OCI-M2 (cell line): ENCODE data around the gene TBC1D22B.
A peak's percentile ranks its signal among the peaks of the same experiment; 100 is the strongest.
"Not testable (repeated sequence)": the region's sequence is repeated elsewhere in the genome, so short reads cannot be mapped to it uniquely, and the experiment has no call there.

Experiments used
- DNase-seq: peaks from one replicate; lab custom pipeline; 2025; ENCODE audit not compliant: unreplicated experiment; lab: John Stamatoyannopoulos, UW

Gene TBC1D22B

DNA sequence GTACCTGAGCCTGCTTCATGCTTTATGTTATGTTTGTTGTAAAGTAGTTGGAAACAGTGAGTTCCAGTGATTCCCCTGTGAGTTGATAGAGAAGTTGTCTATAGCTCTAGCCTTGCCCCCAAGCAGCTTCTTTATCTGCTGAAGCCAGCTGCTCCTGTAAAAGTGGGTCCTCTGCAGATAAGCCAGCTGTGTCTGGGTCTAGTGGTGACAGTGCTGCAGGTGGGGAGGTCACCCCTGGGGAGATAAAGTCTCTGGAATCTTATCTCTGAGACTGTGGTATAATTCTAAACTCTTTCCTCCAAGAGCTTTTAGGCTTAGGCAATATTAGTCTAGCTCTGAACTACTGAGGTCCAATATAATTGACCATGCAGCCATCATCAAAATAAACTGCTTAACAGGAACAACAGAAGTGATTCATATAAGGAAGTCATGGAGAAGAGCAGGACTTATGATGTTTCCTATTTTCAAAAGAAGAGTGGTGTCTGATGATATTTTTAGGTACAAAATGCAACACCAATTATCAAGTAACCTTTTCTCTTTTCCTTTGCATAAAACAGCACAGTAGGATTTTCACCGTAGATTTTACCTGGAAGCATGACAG, 44.6 kb downstream of the TBC1D22B start:
- peak; percentile 79 for DNase-seq

DNA sequence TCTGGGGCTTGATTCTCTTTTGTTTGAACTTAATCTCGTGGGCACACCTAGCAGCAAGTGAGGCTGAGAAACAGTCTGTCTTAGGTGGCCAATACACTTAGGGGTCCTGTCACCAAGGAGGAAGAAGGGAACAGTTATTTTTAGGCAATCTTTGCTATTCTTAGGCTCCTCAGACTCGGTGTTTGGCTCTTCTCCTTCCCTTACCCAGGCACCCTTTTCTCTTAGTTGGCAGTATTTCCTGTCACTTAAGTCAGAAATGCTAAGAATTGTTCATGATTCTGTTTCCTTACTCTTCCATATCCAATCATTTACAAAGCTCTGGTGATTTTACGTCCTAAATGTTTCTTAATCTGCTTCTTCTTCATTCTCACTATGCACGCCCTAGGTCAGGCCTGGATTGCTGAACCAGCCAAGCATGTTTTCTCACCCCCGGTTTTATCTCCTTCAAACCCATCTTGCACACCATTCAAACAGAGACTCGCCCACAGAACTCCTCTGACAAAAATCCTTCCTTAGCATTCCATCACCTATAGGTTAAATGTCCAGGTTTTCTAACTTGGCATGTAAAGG, 45.6 kb downstream of the TBC1D22B start:
- DNase-seq = no peak

DNA sequence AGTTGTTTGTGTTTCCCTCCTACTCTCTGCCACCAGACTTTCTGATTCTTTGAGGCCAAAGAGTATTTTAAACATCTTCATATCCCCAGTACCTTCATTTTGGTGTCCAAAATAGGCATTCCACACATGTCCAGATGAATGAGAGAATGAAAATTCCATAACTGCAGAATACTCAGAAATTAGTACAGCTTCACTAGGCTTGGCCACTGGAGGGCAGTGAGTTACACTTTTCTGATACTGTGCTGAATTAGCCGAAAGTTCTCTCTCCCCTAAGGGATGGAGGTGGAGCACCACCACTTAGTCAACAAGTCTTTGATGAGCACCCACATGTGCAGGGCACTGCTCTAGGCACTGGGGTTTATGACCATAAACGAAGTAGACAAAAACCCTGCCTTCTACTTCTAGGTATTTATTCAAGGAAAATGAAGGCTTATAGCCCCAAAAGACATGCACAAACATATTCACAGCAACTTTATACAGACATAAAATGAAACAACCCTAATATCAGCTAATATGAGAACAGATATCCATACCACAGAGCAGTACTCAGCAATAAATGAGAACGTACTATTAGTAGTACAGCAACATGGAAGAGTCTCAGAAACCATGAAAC, 46.4 kb downstream of the TBC1D22B start:
- DNase-seq = no peak

DNA sequence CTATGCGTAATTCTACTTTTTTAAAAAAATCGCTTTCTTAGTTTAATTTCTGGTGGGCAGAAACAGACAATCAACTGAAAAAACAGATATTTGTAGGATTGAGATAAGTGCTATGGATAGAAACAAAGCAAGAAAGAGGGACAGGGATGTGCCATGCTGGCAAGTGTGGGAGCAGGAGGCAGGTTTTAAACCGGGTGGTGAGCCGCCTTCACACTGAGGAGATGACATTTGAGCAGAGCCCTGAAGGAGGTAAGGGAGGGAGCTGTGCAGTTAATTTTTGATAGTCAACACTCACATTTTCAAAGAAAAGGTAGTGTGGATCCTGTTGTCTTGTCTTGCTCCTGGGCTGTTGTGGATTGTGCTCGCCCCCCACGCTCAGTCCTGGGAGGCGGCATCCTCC, 47.2 kb downstream of the TBC1D22B start:
- no peak for DNase-seq

DNA sequence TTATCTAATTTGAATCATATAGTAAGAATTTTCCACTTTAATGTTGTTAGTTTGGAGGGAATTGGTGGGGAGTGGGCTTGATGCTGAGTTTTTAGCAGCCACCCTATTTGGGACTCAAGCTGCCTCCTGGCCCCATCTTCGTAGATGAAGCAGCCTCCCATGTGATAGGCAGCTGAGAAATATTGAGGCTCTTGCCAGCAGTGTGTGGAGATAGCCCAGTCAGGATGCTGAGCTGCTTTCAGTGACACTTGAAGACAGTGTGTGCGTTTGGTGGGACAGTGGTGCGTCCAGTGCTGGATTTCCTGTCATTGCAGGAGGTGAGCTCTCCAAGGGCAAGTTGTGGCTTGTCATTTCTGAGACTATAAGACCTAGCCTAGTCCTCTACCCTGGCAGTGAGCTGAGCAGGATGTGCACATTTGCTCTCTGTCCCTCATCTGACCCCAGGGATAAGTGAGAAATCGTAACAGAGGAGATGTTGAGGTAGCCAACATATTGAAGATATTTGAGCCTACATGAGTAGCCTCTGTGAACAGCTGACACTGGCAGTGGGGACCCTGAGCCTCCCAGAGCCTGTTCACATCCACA, 48.4 kb downstream of the TBC1D22B start:
- no peak for DNase-seq

DNA sequence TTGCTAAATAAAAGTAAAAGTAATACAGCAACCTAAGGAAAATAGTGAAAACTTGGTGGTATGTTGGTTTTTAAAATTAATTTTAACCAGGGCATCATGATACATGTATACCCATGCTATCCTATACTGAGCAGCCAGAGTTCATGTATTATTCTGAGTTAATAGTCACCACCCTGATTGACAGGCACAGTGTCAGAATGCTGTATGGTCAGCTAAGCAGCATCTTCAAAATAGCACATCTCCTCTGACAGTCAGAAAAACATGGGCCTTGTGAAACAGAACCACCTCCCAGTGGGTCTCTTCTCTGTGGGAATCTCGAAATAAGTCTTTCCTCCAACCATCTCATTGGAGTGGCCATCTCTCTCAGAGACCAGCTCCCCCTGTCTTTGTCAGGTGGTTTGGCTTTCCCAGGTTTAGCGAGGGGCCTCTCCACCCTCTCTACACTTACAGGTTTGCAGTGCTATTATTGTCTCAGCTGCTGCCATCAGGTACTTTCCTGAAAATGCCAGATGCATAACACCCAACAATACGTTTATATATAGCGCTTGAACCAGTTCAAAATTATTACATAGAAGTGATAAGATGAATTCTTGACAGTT, 49.2 kb downstream of the TBC1D22B start:
- no peak for DNase-seq

DNA sequence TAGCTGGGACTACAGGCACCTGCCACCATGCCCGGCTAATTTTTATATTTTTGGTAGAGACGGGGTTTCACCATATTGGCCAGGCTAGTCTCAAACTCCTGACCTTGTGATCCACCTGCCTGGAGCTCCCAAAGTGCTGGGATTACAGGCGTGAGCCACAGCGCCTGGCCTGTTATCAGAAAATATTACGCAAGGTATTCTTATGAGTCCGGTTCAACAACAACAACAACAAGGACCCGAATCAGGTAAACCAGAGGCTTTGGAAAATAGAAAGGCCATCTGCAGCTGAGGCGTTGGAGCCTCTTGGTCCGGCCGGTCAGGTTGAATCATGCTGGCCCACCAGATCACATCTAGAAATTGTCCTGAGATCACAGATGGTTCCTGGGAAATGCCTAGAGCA, 49.9 kb downstream of the TBC1D22B start:
- DNase-seq = not testable (repeated sequence)

DNA sequence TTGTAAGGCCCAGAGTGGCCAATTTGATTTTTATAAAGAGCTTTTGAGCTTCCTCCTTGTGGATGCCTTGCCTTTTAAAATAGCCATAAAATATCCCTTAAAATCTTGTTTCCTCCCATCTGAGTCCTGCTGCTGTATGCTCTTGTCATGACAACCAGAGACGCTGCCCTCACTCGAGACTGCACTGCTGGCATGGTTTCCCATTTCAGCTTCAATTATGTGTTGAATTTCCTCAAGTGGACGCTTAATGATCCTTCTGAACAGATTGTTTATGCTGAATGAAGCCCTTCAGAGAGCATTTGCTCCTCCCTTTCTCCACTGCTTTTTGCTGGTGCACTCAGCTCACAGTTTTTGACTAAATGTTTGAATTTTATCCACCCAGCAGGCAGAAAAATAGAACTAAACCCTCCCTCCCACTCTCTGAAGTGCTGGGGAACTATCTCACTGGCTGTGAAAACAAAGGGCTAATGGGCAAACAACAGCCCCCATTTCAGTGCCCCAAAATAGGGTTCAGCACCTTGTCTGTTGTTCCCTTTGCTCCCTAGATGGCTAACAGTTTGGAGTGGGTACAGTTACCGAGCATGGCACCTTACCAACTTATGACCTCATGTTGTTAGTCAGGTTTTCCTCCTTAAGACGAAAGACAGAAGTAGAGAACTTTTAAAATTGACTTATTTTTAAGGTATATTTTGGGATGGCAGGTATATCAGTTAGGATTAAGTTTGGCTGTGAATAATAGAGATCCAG, 50.7 kb downstream of the TBC1D22B start:
- no peak for DNase-seq

DNA sequence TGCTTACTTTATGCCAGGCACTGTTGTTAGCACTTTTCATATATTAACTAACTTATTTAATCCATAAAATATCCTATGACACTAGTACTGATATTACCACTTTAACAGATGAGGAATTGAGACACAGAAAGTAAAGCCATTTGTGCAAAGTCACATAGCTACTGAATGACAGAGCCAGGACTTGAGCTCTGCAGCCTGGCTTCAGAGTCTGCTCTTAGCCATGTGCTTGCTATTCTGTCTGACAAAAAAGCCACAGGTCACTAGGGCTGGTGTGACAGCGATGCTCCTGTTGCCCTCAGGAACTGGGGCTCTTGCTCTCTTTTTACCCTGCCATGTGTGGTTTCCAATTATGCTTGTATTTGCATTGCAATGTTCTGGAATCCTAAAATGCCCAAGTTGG, 51.5 kb downstream of the TBC1D22B start:
- DNase-seq = no peak

DNA sequence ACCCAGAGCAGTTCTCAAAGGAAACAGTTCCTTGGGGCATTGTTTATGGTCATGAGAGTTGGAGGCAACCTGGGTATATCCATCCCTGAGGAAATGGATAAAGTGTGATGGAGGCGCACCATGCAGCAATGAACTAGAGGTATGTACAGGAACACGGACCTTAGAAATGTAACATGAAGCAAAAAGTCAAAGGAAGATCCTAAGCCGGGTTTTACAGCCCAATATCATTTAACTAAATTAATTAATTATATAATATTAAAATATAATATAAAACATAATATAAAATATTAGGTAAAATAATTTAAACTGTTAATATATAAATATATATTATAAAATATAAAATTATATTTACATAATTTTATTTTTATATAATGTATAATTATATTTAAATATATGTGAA, 52.1 kb downstream of the TBC1D22B start:
- DNase-seq = no peak

DNA sequence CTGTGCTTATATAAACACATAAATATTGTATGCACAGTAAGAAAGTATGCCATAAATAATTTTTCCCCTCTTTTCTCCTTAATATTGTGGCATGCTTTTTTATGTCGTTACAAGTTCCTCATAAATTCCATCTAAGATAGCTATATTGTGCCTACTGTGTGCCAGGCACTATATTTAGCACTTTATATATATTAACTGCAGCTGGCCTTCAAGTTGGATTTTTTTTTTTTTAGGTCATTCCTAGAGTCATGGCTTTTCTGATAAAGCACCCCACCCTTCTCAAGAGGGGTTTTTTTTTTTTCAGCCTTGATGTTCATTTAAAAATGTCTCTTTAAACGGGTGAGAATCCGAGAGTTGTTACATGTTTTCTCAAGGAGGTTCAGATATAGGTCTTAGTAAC, 53.4 kb downstream of the TBC1D22B start:
- no peak for DNase-seq

DNA sequence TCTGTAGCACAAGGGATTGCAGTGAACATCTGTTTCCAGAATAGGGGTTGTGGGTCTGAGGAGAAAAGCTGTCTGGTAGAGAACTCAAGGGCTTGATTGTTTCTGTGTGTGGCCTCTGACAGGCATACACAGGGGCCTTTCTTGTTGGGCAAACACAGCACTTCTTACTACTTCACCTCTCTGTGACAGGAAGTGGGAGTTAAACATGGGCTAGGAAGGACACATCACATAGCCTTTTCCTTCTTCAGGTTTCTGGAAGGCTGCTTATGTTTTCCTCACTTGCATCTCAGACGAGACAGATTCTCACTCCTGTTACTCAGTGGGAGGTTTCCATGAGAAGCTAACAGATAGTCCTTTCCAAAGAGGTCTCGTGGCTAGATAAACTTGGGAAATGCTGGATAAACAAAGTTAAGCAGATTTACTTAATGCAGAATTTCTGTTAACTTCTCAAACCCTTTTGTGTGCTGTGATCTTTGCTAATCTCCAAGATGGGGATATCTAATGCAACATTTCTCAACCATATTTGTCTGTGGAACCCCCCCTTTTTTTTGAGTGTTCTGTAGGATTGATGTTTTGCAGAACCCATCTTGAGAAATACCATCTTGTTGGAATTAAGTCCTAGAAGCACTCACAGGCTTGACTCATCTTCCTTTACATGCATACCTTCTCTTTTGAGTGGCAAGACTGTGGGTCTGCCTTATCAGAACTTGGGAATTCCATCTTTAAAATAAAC, 54.3 kb downstream of the TBC1D22B start:
- DNase-seq = no peak

DNA sequence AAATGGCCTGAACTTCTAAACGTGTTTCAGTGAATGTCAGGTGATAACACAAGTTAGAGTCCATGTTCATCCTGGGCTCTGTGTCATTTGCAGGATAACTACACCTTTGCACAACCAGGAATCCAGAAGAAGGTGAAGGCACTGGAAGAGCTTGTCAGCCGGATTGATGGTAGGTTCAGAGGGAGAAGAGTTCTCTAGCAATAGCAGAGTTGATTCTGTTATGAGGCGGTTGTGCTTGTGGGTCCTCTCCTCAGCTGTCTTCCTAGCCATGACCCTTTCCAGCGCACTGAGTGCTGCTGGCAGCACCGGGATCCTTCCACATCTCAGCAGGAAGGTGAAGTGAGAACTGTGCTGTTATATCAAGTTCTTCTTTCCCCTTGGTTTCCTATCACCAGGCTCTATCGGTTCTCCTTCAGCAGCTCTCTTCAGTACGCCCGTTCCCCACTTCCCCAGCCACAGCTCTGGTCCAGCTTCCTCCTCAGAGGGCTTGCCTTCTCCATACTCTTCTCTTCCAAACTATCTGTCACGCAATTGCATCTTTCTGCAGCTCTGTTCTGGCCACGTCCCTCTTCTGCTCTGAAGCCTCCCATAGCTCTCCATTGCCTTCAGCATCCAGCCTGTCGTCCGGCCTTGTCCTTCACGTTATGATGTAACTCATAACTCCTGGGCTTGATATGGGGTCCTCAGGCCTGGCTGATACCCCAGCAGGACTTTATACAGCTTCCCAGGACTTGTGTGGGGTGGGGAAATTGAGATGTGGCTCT, 56.3 kb downstream of the TBC1D22B start:
- peak; percentile 54 for DNase-seq

DNA sequence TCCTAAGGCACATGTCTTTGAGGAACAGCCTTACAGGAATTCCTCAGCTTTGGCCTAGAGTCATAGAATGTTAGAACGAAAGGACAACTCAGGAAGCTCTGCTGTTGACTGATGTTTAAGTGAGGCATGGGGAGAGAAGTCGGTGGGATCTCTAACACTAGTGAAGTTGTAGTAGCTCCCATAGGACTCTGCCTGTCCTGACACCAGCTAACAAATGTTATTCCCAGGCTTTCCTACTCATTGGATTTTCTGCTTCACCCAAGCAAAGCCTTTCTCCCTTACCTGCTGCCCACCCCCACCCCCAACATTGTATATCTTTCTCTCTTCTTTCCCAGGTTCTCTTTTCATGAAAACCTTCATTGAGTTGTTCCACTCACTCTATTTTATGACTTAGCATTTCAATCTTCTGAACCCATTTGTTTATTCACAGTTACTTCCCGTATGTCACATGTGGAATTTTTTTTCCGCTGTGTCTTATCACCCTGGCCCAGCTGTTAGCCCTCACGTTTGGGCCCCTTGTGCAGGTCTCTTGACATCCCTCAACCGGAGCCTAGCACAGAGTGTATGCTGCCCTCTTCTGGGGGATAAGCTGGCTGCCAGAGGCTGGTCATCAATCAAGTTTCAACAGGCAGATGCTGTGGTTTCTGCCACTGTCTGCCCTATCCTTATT, 57.0 kb downstream of the TBC1D22B start:
- peak; percentile 91 for DNase-seq

DNA sequence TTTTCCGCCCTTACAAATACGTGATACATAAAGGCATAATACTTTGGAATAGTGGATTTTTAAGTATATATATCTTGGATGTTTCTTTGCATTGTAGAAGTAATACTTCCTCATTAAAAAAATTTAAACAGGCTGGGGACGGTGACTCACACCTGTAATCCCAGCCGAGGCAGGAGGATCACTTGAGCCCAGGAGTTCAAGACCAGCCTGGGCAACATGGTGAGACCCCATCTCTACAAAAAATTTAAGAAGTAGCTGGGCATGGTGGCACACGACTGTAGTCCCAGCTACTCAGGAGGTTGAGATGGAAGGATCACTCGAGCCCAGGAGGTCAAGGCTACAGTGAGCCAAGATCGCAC, 57.6 kb downstream of the TBC1D22B start:
- DNase-seq = no peak

DNA sequence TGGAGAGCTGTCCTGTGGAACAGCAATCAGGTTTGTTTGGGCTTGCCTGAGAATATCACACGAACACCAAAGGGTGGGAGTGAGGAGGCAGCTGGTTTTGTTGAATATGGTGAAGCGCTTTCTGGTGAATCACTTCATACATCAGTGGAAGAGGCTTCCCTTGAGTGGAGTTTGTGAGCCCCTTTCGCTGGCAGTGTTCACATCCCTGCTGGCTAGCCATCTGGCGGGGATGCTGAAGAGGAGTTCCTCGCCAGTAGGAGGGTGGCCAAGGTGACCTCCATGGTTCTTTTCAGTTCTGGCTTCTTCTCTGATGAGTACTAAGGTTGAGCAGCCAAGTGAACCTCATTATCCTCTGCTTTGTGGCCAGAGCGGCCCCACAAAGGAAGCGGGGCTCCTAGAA, 58.5 kb downstream of the TBC1D22B start:
- no peak for DNase-seq

DNA sequence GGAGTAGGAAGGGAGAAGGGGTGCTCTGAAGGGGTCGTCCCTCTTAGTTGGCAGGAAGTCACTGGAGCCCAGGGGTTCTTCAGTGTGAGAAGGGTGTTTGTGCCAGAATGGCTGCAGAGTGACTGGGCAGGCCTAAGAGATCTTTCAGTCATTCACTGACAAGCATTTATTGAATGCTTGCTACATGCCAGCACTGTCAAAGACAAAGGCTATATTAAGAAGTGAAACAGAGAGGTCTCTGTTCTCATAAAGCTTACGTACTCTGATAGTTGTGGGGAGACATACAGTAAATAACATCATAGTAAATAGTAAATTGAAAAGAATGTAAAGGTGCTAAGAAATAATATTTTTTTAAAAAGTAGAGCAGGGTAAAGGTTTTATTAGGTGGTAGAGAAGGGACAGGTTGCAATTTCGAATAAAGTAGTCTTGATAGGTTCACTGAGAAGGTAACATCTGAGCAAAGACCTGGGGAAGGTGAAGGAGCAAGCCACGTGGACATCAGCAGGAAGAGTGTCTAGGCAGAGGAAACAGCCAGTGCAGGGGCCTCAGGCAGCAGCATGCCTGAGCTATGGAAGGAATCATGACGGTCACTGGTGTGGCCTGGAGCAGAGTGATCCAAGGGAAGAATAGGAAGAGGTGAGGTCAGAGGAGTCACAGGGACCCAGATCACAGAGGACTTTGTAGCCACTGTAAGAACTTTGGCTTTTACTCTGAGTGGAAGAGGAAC, 59.9 kb downstream of the TBC1D22B start:
- DNase-seq = no peak

DNA sequence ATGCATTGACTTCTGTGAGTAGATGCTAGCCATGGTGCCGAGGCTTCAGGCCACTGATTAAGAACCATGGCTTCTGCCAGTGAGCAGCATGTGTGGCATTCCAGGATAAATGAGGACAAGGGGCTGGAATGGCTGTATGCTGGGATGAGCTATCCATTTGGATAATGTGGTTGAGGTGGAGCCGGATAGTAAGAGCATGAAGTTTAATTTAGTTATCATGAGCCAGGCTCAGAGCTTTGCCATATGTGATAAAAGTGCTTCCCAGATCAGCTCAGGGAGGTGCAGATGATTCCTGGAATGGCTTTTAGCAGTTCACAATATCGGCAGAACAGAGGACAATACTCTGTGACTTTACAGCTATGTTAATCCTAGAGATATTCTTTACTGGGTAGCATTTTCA, 61.6 kb downstream of the TBC1D22B start:
- no peak for DNase-seq
